GM18907 (cell line): ENCODE results near the gene ATP11A.
"Not testable (repeated sequence)": the region's sequence is repeated elsewhere in the genome, so short reads cannot be mapped to it uniquely, and the experiment has no call there.

Experiments used
- ATAC-seq: cut with Tn5 transposase; IDR thresholded peaks from one replicate; pipeline ENCODE4 v1.9.1; 2021; ENCODE audit warnings: mild to moderate bottlenecking, moderate library complexity; ENCODE audit not compliant: unreplicated experiment

ATP11A gene

DNA sequence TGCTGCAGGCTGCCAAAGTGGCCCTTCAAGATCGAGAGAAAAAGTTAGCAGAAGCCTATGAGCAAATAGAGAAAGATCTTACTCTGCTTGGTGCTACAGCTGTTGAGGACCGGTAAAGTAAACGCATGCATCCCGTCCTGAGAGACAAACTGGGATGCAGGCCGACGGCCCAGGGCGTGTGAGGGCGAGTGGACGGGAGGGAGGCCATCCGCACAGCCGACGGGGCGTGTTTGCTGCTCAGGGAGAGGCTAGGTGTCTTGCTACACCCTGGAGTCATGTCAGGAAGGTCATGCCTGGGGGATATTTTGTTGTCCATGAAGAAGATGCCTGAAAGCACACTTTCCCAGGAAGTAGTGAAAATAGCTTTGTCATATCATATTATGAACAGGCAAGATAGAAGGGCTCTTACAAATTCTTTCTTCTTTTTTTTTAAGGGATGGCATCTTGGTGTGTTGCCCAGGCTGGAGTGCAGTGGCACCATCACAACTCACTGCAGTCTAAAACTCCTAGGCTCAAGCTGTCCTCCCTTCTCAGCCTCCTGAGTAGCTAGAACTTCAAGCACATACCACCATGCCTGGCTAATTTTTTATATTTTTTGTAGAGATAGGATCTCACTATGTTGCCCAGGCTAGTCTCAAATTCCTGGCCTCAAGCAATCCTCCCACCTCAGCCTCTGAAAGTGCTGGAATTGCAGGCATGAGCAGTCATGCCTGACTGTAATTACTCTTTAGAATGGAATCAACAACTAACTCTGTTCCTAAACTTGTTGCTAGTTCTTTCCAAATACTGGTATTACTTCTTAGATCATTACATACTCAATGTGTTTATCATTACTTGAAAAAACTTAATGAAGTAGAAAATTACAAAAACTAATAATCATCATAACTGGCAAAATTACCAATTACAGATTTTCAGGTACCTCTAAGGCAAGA lies 161.5 kb downstream of the ATP11A start:
- no peak for ATAC-seq

DNA sequence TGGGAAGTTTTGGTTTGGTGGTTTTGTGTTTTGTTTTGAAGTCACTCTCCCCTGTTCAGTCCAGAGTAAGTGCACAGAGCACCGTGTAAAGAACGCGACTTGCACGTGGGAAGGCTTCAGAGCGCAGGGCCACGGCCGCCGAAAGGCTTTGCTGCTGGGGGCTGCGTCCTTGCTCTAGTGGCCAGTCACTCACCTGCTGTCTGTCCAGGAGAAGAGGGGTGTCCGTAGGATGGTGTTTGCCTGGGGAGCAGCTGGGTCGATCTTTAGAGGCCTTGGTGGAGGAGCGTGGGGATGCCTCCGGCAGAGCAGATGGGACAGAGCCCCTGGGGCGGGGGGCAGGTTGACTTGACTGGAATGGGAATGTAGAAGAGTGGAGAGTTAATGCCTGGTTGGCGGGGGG lies 162.6 kb downstream of the ATP11A start:
- no peak for ATAC-seq

DNA sequence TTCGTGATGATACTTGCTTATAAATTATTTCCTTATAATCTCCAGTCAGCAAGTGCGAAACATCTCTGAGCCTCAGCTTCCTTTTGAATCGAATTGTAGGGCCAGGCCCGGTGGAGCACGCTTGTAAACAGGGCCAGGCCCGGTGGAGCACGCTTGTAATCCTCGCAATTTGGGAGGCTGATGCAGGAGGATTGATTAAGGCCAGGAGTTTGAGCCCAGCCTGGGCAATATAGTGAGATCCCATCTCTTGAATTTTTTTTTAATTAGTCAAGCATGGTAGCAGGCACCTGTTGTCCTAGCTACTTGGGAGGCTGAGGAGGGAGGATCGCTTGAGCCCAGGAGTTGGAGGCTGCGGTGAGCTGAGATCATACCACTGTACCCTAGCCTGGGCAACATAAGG lies 163.0 kb downstream of the ATP11A start:
- no peak for ATAC-seq

DNA sequence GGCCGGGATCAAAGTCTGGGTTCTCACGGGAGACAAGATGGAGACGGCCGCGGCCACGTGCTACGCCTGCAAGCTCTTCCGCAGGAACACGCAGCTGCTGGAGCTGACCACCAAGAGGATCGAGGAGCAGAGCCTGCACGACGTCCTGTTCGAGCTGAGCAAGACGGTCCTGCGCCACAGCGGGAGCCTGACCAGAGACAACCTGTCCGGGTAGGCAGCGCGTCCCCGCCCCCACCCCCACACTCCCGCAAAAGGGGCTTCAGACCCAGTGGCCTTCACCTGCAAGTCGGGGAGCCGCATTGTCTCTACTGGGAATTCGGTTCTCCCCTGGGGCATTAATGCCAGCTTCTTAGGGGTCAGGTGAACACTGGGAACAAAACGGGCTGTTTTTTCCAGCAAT lies 164.5 kb downstream of the ATP11A start:
- ATAC-seq: no peak

DNA sequence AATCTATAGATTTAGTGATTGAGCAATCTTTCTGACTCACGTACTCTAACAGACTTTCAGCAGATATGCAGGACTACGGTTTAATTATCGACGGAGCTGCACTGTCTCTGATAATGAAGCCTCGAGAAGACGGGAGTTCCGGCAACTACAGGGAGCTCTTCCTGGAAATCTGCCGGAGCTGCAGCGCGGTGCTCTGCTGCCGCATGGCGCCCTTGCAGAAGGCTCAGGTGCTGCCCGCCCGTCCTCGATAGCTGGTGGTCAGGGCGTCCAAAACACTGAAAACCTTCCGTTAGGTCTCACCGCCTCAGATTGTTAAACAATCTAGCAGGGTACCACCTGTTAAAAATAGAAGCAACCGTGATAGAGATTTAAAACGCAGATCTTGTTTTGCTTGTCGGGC lies 166.0 kb downstream of the ATP11A start:
- no peak for ATAC-seq

DNA sequence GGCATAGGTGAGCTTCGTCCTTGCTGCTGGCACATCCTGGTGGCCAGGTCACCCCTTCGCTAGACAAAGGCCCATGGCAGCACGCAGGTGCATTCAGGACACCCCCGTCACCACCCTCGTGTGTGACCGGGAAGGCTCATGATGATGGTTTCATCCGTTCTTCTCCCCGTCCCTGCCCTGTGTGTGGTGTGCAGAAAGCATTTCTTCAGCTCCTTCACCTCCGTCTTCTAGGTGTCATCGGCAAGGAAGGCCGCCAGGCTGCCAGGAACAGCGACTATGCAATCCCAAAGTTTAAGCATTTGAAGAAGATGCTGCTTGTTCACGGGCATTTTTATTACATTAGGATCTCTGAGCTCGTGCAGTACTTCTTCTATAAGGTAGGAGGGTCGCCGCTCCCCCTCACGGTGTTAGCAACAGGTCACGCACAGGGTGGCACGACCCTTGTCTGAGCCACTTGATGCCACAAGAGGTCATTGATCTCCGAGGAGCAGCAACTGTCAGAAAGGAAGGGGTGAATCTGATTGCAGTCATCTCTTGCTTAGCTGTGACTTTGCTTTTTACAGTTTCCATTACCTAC lies 168.2 kb downstream of the ATP11A start:
- ATAC-seq: no peak

DNA sequence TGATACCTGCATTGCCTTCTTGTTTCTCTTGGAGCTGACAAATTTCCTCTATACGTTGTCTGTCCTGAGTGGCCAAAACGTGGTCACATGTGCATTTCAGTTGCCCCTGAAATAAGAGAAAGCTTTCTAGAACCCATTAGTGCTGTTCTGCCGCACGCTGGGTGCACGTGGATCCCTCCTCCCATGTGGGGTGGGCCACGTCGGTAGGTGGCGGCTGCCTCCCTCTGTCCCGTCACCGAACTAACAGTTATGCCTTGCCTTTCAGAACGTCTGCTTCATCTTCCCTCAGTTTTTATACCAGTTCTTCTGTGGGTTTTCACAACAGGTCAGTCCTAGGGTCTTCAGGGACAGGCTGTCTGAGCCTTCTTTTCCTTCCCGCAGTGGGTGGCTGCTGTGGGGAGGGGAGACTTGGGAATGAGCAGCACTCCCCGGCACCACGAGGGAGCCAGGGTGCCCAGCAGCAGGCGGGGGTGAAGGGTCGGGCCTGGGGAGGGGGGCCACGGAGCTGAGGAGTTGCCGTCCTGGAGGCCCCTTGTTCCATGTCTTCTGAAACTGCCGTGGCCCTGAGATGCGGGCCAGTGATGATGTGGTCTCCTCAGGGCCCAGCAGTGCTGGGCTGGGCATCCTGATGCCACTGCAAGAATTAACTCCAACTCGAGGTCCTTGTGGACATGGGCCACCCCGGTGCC lies 169.4 kb downstream of the ATP11A start:
- no peak for ATAC-seq

DNA sequence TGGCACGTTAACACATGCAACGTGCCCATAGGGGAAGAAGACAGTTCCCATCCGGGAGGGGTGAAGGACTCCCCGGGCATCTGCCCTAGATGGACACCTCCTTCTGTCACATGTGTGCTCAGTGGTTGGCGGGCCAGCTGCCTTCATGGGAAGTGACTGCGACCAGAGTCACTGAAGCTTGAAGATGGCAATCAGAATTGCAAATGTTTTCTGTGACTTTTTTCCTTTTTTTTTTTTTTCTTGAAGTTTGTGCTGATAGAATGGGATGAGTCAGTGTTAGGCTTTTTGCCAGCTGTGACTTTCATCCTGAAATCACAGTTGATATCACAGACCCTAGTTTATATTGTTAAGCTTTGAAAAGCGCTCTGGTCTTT lies 170.0 kb downstream of the ATP11A start:
- ATAC-seq: peak; percentile 85

DNA sequence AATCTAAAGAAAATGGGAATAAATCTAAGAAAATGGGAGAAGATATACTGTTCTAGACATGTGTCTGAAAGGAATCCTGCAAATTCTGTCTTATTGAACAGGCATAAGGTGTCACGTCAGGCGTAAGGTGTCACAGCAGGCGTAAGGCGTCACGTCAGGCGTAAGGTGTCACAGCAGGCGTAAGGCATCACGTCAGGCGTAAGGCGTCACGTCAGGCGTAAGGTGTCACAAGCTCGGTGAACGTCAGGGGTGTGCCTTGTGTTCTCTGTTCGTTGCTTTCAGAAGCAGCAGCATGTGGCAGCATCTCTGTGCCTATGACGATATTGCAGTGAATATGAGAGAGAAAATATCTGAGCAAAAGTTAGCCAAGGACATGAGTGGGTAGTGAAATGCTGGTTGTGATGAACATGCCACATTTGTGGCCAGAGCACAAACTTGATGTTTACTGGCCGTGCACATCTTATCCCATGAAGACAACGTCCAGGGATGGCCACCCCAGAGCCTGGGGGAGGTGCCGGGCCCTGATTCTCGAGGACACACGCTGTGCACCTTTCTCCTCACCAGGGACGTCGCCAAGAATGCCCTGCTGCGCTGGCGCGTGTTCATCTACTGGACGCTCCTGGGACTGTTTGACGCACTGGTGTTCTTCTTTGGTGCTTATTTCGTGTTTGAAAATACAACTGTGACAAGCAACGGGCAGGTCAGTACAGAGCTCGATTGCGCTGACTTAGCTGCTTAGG lies 172.2 kb downstream of the ATP11A start:
- no peak for ATAC-seq

DNA sequence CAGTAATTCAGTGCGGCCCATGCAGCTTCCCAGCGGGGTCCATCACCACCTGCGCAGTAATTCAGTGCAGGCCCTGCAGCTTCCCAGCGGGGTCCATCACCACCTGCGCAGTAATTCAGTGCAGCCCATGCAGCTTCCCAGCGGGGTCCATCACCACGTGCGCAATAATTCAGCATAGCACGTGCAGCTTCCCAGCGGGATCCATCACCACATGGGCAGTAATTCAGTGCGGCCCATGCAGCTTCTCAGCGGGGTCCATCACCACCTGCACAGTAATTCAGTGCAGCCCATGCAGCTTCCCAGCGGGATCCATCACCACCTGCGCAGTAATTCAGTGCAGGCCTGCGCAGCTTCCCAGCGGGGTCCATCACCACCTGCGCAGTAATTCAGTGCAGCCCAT lies 173.5 kb downstream of the ATP11A start:
- not testable (repeated sequence) for ATAC-seq

DNA sequence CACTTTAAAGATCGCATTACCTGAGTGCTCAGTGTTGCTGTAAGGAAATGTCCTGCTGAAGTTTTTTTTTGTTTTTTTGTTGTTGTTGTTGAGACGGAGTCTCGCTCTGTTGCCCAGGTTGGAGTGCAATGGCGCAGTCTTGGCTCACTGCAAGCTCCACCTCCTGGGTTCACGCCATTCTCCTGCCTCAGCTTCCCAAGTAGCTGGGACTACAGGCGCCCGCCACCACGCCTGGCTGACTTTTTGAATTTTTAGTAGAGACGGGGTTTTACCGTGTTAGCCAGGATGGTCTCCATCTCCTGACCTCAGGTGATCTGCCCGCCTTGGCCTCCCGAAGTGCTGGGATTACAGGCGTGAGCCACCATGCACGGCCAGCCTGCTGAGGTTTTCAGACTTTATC lies 175.6 kb downstream of the ATP11A start:
- not testable (repeated sequence) for ATAC-seq

DNA sequence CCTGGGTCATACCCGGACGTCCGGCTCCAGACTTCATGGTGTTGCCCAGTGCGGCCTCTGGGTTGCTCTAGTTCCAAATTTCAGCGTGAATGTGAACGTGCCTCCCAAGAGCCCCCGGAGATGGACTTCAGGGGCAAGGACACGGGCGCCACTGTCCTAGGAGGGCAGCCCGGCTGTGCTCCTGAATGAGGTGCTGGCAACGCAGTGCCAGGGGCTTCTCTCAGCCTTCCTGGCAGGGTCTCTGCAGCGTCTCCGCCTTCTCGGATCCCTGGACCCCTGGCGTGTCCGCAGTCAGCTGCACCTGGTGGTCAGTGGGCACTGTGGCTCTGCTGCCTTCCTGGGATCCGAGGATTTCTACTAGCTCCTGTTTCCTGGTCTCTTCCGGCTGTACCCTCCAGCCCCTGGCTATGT lies 177.5 kb downstream of the ATP11A start:
- no peak for ATAC-seq

DNA sequence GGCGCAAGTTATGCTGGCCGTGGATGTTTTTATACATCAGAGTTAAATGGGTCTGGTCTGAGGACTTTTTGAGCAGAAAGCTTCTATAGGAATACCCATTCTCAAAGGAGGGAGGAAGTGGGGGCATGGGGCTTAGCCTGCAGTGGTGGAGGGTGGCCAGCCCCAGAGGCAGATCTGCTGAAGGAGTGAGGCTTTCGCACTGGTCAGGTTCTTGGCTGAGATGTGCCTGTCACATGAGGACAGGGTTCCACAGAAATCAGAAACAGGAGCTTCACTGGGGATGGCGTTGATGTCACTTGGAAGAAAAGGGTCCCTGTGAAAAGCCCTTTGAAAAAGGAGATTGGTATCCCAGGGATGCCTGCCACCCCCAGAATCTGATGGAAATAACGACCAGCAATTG lies 178.5 kb downstream of the ATP11A start:
- no peak for ATAC-seq

DNA sequence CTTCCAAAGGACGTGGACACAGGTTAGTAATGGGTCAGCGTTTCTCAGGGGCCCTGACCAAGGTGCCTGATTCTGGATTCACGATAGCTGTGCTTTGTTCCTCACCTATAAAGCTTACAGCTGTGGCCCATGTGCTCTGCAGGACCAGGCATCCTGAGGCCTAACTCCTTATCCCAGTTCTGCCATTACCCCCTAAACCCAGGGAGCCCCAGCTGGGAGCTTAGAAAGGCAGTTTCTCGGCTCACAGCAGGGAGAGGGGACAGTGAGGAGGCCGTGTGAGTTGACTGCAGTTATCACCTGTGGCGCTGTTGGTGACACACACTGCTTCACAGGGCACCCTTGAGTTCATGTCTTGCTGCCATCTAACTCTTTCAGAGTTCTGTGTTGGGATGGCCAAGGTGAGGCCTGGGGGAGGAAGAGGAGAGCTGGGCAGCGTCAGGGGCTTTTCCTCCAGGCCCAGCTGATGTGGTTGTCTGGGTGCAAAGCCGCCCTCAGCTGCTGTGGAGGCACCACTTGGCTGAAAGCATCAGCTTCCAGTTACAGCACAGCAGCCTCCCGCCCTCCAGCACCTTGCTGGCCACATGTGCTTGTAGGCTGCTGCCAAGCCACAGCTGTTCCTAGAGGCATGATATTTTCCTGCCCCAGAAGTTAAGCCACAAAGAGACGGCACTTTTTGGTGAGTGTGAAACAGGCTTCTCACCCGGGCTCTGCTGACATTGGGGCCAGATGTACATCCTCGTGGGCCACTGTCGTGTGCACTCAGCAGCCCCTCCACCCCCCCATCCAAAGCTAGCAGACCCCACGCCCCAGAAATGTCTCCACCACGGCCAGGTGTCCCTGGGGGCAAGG lies 179.6 kb downstream of the ATP11A start:
- no peak for ATAC-seq

DNA sequence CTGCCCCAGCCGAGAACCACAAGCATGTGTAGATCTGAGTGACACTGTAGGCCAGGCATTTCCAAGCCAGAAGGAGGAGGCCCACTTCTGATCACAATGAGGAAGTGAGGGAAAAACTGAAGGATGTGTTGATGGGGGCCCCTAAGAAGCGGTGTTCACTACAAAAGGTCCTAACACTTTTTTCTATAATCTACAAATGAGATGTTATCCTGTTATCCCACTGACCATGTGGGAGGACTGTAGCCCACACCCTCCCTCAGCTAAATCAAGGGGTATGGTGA lies 180.2 kb downstream of the ATP11A start:
- no peak for ATAC-seq

DNA sequence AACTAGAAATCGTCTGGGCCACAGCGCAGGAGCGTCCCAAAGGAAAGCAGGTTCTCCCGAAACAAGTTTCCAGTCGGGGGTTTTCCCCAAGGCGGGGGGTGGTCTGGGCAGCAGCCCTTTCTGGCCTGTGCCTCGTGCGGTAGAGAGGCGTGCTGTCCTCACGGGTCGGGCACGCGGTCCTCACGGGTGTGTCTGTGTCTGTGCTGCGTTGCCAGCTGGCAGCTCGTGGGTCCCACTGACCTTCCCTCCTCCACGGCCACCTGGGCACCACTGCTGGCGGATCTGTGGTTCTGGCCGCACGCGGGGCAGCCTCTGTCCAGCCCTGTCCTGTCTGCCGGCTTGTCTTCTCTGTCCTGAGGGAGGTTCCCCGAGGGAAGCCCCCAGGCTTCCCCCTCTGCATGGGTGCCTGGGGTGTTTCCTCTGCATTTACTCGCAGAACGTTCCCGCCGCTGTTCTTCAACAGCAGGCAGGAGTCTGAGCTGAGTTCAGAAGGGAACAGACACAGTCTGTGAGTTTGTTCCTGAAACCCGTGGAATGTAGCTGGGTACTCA lies 181.0 kb downstream of the ATP11A start:
- no peak for ATAC-seq

DNA sequence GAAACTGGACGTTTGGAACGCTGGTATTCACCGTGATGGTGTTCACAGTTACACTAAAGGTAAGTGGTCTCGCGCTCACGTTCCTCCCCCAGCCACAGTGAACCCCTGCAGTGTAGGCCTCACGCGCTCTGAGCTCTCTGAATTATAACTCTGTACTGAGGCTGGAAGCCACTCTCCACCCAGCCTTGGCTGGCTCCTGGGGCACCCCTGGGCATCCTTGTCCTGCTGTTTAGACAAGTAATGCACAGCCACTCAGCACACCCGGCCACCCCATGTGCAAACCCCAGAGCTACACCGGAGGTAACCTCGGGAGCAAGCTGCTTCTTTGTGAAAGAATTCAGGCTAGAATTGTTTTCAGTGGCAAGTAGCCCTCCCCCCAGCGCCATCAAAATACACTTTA lies 181.9 kb downstream of the ATP11A start:
- ATAC-seq: no peak

DNA sequence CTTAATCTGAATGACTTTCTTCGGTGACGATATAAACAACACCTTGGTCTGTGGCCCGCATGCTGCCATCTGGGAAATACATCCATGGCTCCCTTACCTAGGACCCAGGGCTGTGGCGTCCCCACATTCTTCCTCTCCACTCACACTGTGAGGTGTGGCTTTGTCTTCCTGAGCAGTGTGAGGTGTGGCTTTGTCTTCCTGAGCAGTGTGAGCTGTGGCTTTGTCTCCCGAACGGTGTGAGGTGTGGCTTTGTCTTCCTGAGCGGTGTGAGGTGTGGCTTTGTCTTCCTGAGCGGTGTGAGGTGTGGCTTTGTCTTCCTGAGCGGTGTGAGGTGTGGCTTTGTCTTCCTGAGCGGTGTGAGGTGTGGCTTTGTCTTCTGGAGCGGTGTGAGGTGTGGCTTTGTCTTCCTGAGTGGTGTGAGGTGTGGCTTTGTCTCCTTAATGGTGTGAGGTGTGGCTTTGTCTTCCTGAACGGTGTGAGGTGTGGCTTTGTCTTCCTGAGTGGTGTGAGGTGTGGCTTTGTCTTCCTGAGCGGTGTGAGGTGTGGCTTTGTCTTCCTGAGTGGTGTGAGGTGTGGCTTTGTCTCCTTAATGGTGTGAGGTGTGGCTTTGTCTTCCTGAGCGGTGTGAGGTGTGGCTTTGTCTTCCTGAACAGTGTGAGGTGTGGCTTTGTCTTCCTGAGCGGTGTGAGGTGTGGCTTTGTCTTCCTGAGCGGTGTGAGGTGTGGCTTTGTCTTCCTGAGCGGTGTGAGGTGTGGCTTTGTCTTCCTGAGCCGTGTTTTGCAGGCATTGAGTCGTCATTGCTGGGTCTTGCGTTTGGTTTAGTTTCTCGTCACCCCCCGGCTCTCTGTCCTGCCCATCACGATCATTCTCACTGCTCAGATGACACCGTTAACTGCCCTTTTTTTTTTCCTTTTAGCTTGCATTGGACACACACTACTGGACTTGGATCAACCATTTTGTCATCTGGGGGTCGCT lies 183.1 kb downstream of the ATP11A start:
- ATAC-seq: peak; percentile 33
